GM12891 (cell line): ENCODE results near the gene GALNT9.

ENCODE experiments used
- POLR2A ChIP-seq: IDR thresholded peaks from 2 replicates; pipeline ENCODE4 v1.6.1; 2011; ENCODE audit warnings: low read depth, low read length, control low read depth
- POLR2AphosphoS5 ChIP-seq: IDR thresholded peaks from 2 replicates; pipeline ENCODE4 v1.6.1; 2011; ENCODE audit warnings: low read depth, low read length, control low read depth
- SPI1 ChIP-seq: IDR thresholded peaks from 2 replicates; pipeline ENCODE4 v1.6.1; 2011; ENCODE audit warnings: low read depth, low read length, control low read depth

GRCh38 chr12:132147423-132148367, 181.7 kb downstream of the GALNT9 start:
- TF ChIP-seq SPI1, result no peak
- no peak for TF ChIP-seq POLR2A
- TF ChIP-seq POLR2AphosphoS5, result no peak
